IPS-NIHi7 (cell line): ENCODE data around the gene PRKN.
A peak's percentile ranks its signal among the peaks of the same experiment; 100 is the strongest.

ENCODE experiments used
- DNase-seq: peaks from one replicate; pipeline ENCODE4 v3.0.0; 2012; ENCODE audit warnings: mixed read lengths; ENCODE audit errors: extremely low spot score

The PRKN gene

GRCh38 chr6:161393292-161393691 is 1334.3 kb downstream of the PRKN start:
- no peak for DNase-seq

GRCh38 chr6:161389756-161390155 is 1337.8 kb downstream of the PRKN start:
- DNase-seq: no peak

DNA sequence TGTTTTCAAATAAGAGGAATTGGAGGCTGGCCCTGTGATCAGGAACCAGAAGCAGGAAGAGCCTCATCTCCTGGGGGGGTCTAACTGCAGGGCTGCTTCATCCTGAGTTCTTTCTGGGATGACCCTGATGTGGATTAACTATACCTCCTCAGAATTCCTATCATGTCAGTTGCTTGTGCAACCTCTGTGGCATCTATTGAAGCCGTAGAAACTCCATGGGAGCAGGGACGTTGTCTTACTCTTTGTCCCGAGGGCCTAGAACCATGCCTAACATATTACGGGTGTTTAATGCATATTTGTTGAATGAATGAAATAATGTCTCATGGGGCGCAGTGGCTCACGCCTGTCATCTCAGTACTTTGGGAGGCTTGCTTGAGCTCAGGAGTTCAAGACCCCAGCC is 1343.6 kb downstream of the PRKN start:
- no peak for DNase-seq

- DNase-seq: no peak
Measured at GRCh38 chr6:161379834-161380582, 1347.6 kb downstream of the PRKN start.

DNA sequence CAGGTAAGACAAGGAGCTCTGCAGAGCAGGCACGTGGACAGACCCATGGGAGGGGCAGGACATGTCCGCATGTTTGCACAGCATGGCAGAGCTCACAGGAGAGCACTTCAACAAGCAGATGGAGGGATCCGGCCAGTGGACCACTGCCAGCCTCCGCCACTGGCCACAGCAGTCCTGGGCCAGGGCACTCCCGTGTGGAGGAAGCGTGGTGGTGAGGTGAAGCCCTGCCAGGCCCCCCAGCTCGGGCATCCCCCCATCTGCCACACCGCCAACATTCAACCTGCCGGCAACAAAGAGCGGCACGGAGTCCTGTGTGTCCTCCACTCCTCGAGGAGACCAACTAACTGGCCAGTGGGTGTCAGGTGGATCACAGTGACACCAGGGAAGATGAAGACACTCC is 1349.5 kb downstream of the PRKN start:
- no peak for DNase-seq

DNA sequence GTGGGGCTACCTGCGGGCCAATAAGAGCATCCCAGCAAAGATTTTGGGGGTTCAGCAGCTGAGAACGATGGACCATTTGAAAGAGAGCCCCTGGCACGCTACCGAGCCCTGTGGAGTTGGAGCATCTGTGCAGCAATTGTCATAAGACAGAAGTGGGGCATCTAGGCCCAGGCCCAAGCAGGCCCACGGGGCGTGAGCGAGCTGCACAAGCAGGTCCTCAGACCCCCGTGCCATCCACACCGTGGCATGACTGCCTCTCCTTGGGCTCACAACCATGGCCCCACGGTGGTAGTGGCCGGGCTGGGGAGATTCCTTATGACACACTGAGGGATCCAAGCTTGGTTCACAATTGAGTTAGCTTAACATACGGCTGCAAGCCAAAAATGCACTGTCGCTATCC is 1350.5 kb downstream of the PRKN start:
- DNase-seq: no peak

DNA sequence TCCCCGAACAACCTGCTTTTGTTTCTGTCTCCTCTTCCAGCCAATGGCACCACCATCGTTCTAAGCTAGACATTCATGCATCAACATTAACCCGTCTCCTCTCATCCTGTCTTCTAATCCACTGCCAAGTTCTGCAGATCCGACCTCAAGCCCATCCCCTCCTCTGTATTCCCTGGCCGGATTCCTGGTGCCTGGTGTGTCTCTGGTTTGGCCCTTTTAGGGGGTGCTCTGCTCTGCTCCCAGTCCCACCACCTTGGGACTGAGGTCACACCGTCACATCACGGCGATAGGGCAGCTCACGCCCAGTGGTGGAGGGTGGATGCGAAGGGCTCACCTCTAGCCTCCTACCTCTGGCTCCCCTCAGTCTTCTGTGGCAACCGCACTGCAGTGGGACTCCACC is 1351.2 kb downstream of the PRKN start:
- no peak for DNase-seq

- DNase-seq: peak; percentile 59
Measured at GRCh38 chr6:161374971-161375873, 1352.3 kb downstream of the PRKN start.

- peak; percentile 79 for DNase-seq
Measured at GRCh38 chr6:161373905-161374451, 1353.6 kb downstream of the PRKN start.

DNA sequence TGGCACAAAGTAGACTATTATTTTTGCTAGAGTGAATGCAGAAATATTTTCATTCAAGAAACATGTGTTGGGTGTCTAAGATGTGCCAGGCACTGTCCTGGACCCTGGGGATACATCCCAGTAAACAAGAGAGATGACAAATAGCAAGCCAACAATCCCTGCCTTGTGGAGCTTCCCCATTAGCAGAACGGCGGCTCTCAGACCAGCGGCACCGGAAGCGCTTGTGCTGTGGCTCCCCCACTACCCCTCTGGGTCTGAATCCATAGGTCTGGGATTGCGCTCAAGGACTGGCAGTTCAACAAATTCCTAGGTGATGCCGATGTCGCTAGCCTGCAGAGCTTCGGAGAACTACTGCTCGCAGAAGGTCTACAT is 1355.2 kb downstream of the PRKN start:
- no peak for DNase-seq

DNA sequence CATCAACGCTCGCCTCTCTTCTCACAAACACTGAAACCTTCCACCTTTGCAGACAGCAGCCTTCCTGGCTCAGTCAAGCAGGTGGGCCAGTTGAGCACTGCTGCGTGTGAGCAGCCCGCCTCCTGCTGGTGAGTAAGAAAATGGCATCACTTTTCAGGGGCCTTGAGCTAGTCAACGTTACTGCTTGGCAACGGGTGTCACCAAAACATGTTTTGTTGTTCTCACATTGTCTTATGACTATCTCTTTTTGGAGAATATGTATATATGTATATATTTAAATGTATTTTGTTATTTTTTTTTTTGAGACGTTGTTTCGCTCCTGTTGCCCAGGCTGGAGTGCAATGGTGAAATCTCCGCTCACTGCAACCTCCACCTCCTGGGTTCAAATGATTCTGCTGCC is 1356.7 kb downstream of the PRKN start:
- peak; percentile 81 for DNase-seq

DNA sequence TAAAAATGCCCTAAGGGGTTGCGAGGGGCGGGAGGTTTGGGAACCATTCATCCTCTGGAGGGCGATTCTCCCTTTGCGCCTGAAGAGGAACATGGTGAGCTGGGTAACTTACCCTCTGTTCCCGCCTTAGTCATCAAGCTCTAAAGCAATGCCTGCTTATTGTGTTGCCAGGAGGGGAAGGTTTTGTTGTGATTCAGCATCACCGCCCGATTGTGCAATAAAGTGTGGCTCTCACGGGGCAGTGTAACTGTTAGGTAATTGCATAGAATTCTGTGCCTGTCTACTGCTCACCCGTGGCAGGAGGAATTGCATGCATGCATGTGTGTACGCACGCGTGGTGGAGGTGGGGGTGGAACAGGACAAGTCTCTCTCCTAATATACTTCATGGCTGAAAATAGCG is 1358.2 kb downstream of the PRKN start:
- no peak for DNase-seq

DNA sequence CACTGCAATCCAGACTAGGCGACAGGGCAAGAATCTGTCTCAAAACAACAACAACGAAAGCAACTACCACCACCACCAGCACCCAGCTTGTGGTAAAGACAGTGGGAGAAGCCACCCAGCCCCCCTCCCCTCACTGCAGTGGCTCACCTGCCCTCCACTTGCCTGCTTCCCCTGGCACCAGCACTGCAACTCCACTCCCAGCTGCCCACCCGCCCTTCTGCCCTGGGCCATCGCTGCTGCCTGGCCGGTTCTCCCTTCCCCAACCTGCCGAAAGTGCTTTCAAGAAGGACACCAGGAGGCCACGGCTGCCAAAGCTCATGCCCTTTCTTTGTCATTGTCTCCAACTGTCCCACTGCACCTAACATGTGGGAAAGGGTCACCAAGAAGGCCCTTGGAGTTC is 1359.1 kb downstream of the PRKN start:
- no peak for DNase-seq

DNA sequence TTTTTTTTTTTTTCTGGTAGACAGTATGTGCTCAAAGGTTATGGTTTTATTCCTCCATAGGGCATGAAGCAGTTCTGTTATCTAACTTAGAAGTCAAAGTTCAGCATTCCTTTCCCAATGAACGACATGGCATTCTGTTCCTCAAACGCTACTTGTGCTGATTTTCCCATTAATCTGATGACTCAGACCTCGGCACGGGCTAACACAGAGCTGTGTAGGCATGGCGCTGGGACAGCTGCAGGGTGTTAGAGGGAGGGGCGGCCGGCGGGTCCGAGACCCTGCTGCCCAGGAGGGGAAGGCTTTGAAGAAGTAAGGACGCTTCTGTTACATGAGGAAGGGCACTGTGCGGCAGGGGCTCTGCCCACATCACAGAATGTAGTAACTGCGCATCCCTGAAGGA is 1360.1 kb downstream of the PRKN start:
- no peak for DNase-seq

DNA sequence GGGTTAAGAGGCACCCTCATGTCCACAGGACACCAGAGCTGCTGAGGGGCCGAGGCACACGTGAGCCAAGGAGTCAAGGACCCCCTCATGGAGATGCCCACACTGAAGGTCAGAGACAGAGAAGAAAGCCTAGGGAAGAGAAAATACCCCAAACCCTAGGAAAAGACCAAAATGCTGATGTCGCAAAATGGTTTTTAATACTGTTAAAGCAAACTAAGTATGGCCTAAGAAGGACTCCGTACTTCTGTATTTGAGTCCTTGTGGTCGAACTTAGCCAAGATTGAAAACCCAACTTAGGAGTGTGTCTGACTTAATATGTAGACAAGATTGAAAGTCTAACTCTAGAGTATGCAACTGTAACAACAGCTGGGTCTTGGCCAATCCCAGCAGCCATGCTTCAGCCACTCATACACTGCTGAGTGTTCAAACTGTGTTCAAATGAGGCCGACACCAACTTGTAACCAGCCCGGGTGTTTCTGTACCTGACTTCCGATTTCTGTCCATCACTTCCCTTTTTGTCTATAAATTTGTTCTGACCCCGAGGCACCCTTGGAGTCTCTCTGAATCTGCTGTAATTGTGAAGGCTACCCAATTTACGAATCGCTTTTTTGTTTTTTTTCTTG is 1361.2 kb downstream of the PRKN start:
- no peak for DNase-seq

DNA sequence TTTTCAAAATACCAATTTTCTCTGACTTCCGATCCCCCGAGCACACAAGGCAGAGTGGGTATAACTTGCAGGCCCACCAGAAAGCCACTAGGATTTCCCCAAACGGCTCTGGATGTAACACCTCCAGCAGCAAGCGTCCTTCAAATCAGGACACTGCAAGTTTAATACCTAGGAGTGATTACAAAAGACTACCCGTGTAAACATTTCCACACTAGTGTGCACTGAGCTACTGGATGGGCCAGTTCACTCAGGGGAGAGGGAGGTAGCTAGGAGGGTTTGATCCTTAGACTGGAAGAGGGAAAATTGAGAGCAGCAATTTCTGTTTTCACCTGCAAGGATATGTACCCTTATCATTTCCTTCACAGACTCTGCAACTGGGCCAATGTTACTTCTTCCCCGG is 1361.9 kb downstream of the PRKN start:
- no peak for DNase-seq

DNA sequence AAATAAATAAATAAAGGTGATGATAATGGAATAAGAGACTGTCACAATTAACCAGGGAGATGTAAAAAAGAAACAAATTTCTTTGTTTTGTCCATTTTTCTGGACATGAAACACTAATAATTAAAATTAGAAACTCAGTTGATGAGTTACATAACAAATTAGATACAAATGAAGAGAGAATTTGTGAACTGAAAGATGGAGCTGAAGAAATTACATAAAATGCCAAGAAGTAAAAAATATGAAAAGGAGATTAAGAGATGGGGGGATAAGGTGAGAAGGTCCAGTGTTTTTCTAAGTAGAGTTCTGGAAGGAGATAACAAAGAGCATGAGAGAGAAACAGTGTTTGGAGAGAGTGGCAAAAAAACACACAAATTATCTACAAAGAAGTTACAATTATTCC is 1364.3 kb downstream of the PRKN start:
- no peak for DNase-seq

DNA sequence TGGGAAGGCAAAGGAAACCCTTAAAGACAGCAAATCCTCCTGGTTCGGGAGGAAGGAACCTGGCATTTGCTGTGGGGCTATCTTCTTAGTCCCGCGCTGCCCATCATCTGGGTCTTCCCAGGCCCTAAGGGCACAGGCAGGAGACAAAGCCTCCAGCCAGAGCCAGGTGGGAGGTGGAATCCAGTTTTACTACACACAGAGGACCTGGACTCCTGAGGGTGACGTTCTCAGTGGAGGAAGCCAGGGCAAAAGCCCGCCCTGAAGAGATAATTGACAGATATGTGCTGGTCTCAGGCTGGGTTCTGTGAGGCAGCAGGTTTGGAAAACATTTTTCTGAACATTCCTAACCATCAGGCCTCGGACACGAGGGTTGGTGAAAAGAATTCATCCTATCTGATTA is 1365.3 kb downstream of the PRKN start:
- DNase-seq: no peak

- no peak for DNase-seq
Measured at GRCh38 chr6:161361529-161361928, 1366.0 kb downstream of the PRKN start.

DNA sequence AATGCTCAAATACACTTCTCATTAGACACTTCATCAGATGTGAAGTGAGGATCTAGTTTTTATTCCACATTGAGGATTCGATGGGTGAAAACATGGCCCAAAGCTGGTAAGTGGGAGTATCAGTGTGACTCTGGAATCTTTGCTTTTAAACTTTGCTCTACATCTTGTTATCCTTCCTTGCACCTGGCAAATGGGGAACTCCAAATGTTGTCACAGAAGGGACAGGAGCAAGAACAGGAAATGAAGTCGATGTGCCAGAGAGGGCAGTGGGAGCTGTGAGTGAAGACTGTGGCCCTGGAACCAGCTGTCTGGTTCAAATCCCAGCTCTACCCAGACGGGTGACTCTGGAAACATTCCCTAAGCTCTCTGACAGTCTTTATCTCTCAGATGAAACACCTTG is 1367.0 kb downstream of the PRKN start:
- no peak for DNase-seq

- DNase-seq: no peak
Measured at GRCh38 chr6:161359618-161359945, 1368.0 kb downstream of the PRKN start.

- DNase-seq: no peak
Measured at GRCh38 chr6:161356167-161356854, 1371.3 kb downstream of the PRKN start.
